Glutamatergic neuron (in vitro differentiated cells): ENCODE results near the gene ZBED1. TPM values are rescaled to one million over a fixed set of nuclear protein-coding genes. Genes with fewer than 3 reads are reported as not detected.
"Not testable (repeated sequence)": the region's sequence is repeated elsewhere in the genome, so short reads cannot be mapped to it uniquely, and the experiment has no call there.

ENCODE experiments used
- DNase-seq: peaks from one replicate; pipeline ENCODE4 v3.0.0; 2022
- H3K27ac Mint-ChIP-seq: one replicate; pipeline ENCODE4 v1.8.0; 2020; ENCODE audit warnings: mild to moderate bottlenecking, mixed read lengths, inconsistent platforms; ENCODE audit not compliant: unreplicated experiment
- H3K27me3 Mint-ChIP-seq: one replicate; pipeline ENCODE4 v1.8.0; 2020; ENCODE audit warnings: mild to moderate bottlenecking, moderate library complexity, mixed read lengths, inconsistent platforms; ENCODE audit not compliant: unreplicated experiment
- H3K36me3 Mint-ChIP-seq: one replicate; pipeline ENCODE4 v1.8.0; 2020; ENCODE audit warnings: mild to moderate bottlenecking, mixed read lengths, inconsistent platforms; ENCODE audit not compliant: unreplicated experiment
- H3K4me1 Mint-ChIP-seq: one replicate; pipeline ENCODE4 v1.8.0; 2020; ENCODE audit warnings: mild to moderate bottlenecking, low read depth, mixed read lengths, inconsistent platforms; ENCODE audit not compliant: unreplicated experiment
- H3K4me3 Mint-ChIP-seq: one replicate; pipeline ENCODE4 v1.8.0; 2020; ENCODE audit warnings: mild to moderate bottlenecking, mixed read lengths, inconsistent platforms; ENCODE audit not compliant: unreplicated experiment
- H3K9me3 Mint-ChIP-seq: one replicate; pipeline ENCODE4 v1.8.0; 2020; ENCODE audit warnings: mild to moderate bottlenecking, moderate library complexity, mixed read lengths, inconsistent platforms; ENCODE audit not compliant: unreplicated experiment
- CTCF ChIP-seq: fragments of 200-600 bp; sonication (generic); IDR thresholded peaks from one replicate; pipeline ENCODE4 v1.5.0; 2021; ENCODE audit not compliant: partially characterized antibody, unreplicated experiment
- total RNA-seq: library from RNA; stranded (reverse); fragmentation: NEBNext Ultra II Directional; extraction: Animal tissue kit (Norgen Biotek cat#: 25700); gene quantifications from one replicate; pipeline ENCODE4 v1.2.1, GENCODE V29; 2021; ENCODE audit not compliant: unreplicated experiment

The ZBED1 gene
- total RNA-seq, 1 donor from 2014 or later = 45.4 TPM

- H3K9me3 Mint-ChIP-seq = peaks cover 8% of the 10 kb centered on the region
These were observed 21.4 kb downstream of the ZBED1 start for GRCh38 chrX:2479420-2479780.

GRCh38 chrX:2478546-2479419 is 22.0 kb downstream of the ZBED1 start:
- TF ChIP-seq CTCF = no peak
- Mint-ChIP-seq H3K27ac (no peak overlapping the region), H3K36me3 (peaks cover 6% of the 10 kb centered on the region), H3K27me3 (peaks cover 2% of the 10 kb centered on the region), H3K4me3 (no peak overlapping the region), H3K4me1 (peaks cover 3% of the 10 kb centered on the region), H3K9me3 (peaks cover 9% of the 10 kb centered on the region)
- no peak for DNase-seq

More at GRCh38 chrX:2479420-2479780, 21.4 kb downstream of the ZBED1 start:
- H3K27me3 Mint-ChIP-seq = peaks cover 2% of the 10 kb centered on the region
- no peak overlapping the region for H3K4me3 Mint-ChIP-seq
- peaks cover 6% of the 10 kb centered on the region for H3K36me3 Mint-ChIP-seq
- peaks cover 6% of the 10 kb centered on the region for H3K4me1 Mint-ChIP-seq
- no peak for TF ChIP-seq CTCF
- no peak overlapping the region for H3K27ac Mint-ChIP-seq
- no peak for DNase-seq

GRCh38 chrX:2477313-2477712 is 23.5 kb downstream of the ZBED1 start:
- DNase-seq, H3K27me3 Mint-ChIP-seq, H3K4me3 Mint-ChIP-seq, H3K27ac Mint-ChIP-seq, H3K36me3 Mint-ChIP-seq, H3K4me1 Mint-ChIP-seq: not testable (repeated sequence)
- peaks cover 12% of the 10 kb centered on the region for H3K9me3 Mint-ChIP-seq

- TF ChIP-seq CTCF = no peak
- Mint-ChIP-seq H3K27ac (no peak overlapping the region), H3K27me3 (peaks cover 5% of the 10 kb centered on the region), H3K4me1 (no peaks in the 10 kb centered on the region), H3K4me3 (no peak overlapping the region), H3K36me3 (peaks cover 5% of the 10 kb centered on the region), H3K9me3 (peaks cover 10% of the 10 kb centered on the region)
- no peak for DNase-seq
These were observed 25.6 kb downstream of the ZBED1 start for GRCh38 chrX:2474963-2475726.

- H3K27ac Mint-ChIP-seq = no peak overlapping the region
- H3K4me3 Mint-ChIP-seq = no peak overlapping the region
- no peak for TF ChIP-seq CTCF
- H3K36me3 Mint-ChIP-seq = no peaks in the 10 kb centered on the region
- peaks cover 10% of the 10 kb centered on the region for H3K9me3 Mint-ChIP-seq
- H3K4me1 Mint-ChIP-seq = no peaks in the 10 kb centered on the region
- H3K27me3 Mint-ChIP-seq = peaks cover 6% of the 10 kb centered on the region
- DNase-seq = no peak
These were observed 26.4 kb downstream of the ZBED1 start for GRCh38 chrX:2474280-2474962.

- H3K36me3 Mint-ChIP-seq, H3K4me1 Mint-ChIP-seq, H3K27ac Mint-ChIP-seq, H3K27me3 Mint-ChIP-seq, H3K9me3 Mint-ChIP-seq, DNase-seq, H3K4me3 Mint-ChIP-seq: not testable (repeated sequence)
These were observed 27.7 kb downstream of the ZBED1 start for GRCh38 chrX:2473064-2473463.
